HepG2 (cell line): ENCODE data around the gene ECPAS. TPM values are rescaled to one million over a fixed set of nuclear protein-coding genes. Genes with fewer than 3 reads are reported as not detected.

Source experiments
- AGO2 ChIP-seq: fragments of 200-400 bp; formaldehyde crosslinking; optimal IDR thresholded peaks from 2 replicates; pipeline ENCODE3; 2017; ENCODE audit warnings: mild to moderate bottlenecking, low read depth, low read length, moderate library complexity
- HOXA9 ChIP-seq: sonication (generic); formaldehyde crosslinking; IDR thresholded peaks from 2 replicates; pipeline ENCODE4 v1.8.1; 2022; ENCODE audit warnings: missing genetic modification reagents, mild to moderate bottlenecking, moderate library complexity, borderline replicate concordance
- MTA1 ChIP-seq: sonication (generic); formaldehyde crosslinking; IDR thresholded peaks from 2 replicates; pipeline ENCODE4 v1.4.0; 2020; ENCODE audit warnings: missing genetic modification reagents, mild to moderate bottlenecking, borderline replicate concordance
- RBM22 ChIP-seq: fragments of 200-400 bp; formaldehyde crosslinking; optimal IDR thresholded peaks from 2 replicates; pipeline ENCODE3; 2017; ENCODE audit warnings: mild to moderate bottlenecking, low read length, moderate library complexity
- RFXAP ChIP-seq: sonication (generic); formaldehyde crosslinking; IDR thresholded peaks from 2 replicates; pipeline ENCODE4 v1.4.0; 2020; ENCODE audit warnings: missing genetic modification reagents, borderline replicate concordance
- RORA ChIP-seq: sonication (generic); formaldehyde crosslinking; IDR thresholded peaks from 2 replicates; pipeline ENCODE4 v1.5.0; 2020; ENCODE audit warnings: mild to moderate bottlenecking, missing genetic modification reagents, moderate library complexity
- TBX2 ChIP-seq: sonication (generic); formaldehyde crosslinking; IDR thresholded peaks from 2 replicates; pipeline ENCODE4 v1.5.0; 2020; ENCODE audit warnings: missing genetic modification reagents, mild to moderate bottlenecking, borderline replicate concordance
- ZNF709 ChIP-seq: sonication (generic); formaldehyde crosslinking; IDR thresholded peaks from 2 replicates; pipeline ENCODE4 v1.5.0; 2020; ENCODE audit warnings: mild to moderate bottlenecking, missing genetic modification reagents
- ZSCAN9 ChIP-seq: IDR thresholded peaks from 2 replicates; pipeline ENCODE4 v1.6.1; 2016; ENCODE audit warnings: borderline replicate concordance
- polyA plus RNA-seq, 8 experiments: library from polyadenylated mRNA; depleted of rRNA in 3 of 8; stranded (reverse) in 7 of 8; unstranded in 1 of 8; fragments of >200 nt; fragmentation: Illumina TruSeq in 4 of 8; extraction: Trizol in 4 of 8; gene quantifications; 2 replicates each; pipeline versions ENCODE4 v1.2.1 to v1.2.3, GENCODE V29; 2011 to 2016; ENCODE audit warnings: low read depth in 4 of 8, missing spikeins in 1 of 8, mixed read lengths in 1 of 8; ENCODE audit not compliant: insufficient read depth in 1 of 8
- total RNA-seq, 5 experiments: library from RNA; depleted of rRNA; stranded (reverse); fragments of >200 nt; fragmentation: Illumina TruSeq; extraction: Trizol; gene quantifications; 2 replicates each; pipeline ENCODE4 v1.2.3, GENCODE V29; 2016; ENCODE audit warnings: low read depth in 1 of 5
- TF ChIP-seq, protein P1 (sequence below): IDR thresholded peaks from 2 replicates; pipeline ENCODE4 v1.6.1; 2016; ENCODE audit warnings: mild to moderate bottlenecking
- TF ChIP-seq, protein P2 (sequence below): sonication (generic); formaldehyde crosslinking; IDR thresholded peaks from 2 replicates; pipeline ENCODE4 v1.5.0; 2020; ENCODE audit warnings: missing genetic modification reagents, mild to moderate bottlenecking, borderline replicate concordance
- TF ChIP-seq, protein P3 (sequence below): sonication (generic); formaldehyde crosslinking; IDR thresholded peaks from 2 replicates; pipeline ENCODE4 v1.9.0; 2021; ENCODE audit warnings: mild to moderate bottlenecking, missing genetic modification reagents
- TF ChIP-seq, protein P4 (sequence below): sonication (generic); formaldehyde crosslinking; IDR thresholded peaks from 2 replicates; pipeline ENCODE4 v1.4.0; 2020; ENCODE audit warnings: mild to moderate bottlenecking, missing genetic modification reagents
- TF ChIP-seq, protein P5 (sequence below), 2 experiments: sonication (generic) in 1 of 2; formaldehyde crosslinking in 1 of 2; IDR thresholded peaks; 2 replicates each; pipeline versions ENCODE4 v1.5.1 to v1.6.1; 2011 to 2020; ENCODE audit warnings: borderline replicate concordance in 1 of 2, low read depth in 1 of 2, low read length in 1 of 2, mild to moderate bottlenecking in 1 of 2, missing genetic modification reagents in 1 of 2, moderate library complexity in 1 of 2

ECPAS gene
- total and polyA plus RNA-seq, 2 of the 13 experiments (the other 11 are each of a cell fraction or from before 2014, with no cell fraction given) = 35.3 to 58.0 TPM

DNA sequence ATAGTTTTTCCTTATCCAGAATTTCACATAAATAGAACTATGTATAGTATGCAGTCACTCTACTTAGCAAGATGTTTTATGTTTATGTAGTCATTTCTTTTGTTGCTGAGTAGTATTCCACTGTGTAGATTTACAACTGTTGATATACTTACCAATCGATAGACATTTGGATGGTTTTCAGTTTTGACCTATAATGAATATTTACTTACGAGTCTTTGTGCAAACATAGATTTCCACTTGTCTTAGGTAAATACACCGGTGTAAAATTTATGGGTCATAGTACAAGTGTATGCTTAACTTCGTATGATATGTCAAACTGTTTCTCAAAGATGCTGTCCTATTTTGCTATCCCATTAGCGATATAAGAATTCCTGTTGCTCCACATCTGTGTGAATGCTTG lies 134.4 kb downstream of the ECPAS start (continued):
- TF ChIP-seq, protein P1, sequence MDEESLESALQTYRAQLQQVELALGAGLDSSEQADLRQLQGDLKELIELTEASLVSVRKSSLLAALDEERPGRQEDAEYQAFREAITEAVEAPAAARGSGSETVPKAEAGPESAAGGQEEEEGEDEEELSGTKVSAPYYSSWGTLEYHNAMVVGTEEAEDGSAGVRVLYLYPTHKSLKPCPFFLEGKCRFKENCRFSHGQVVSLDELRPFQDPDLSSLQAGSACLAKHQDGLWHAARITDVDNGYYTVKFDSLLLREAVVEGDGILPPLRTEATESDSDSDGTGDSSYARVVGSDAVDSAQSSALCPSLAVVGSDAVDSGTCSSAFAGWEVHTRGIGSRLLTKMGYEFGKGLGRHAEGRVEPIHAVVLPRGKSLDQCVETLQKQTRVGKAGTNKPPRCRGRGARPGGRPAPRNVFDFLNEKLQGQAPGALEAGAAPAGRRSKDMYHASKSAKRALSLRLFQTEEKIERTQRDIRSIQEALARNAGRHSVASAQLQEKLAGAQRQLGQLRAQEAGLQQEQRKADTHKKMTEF (CRISPR knock-in tag) = peak; percentile 71
- TF ChIP-seq RORA (CRISPR knock-in tag) = no peak
- TF ChIP-seq, protein P2, sequence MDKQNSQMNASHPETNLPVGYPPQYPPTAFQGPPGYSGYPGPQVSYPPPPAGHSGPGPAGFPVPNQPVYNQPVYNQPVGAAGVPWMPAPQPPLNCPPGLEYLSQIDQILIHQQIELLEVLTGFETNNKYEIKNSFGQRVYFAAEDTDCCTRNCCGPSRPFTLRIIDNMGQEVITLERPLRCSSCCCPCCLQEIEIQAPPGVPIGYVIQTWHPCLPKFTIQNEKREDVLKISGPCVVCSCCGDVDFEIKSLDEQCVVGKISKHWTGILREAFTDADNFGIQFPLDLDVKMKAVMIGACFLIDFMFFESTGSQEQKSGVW (CRISPR knock-in tag) = no peak
- no peak for TF ChIP-seq RBM22
- TF ChIP-seq RFXAP = no peak
- no peak for TF ChIP-seq AGO2
- TF ChIP-seq, protein P3, sequence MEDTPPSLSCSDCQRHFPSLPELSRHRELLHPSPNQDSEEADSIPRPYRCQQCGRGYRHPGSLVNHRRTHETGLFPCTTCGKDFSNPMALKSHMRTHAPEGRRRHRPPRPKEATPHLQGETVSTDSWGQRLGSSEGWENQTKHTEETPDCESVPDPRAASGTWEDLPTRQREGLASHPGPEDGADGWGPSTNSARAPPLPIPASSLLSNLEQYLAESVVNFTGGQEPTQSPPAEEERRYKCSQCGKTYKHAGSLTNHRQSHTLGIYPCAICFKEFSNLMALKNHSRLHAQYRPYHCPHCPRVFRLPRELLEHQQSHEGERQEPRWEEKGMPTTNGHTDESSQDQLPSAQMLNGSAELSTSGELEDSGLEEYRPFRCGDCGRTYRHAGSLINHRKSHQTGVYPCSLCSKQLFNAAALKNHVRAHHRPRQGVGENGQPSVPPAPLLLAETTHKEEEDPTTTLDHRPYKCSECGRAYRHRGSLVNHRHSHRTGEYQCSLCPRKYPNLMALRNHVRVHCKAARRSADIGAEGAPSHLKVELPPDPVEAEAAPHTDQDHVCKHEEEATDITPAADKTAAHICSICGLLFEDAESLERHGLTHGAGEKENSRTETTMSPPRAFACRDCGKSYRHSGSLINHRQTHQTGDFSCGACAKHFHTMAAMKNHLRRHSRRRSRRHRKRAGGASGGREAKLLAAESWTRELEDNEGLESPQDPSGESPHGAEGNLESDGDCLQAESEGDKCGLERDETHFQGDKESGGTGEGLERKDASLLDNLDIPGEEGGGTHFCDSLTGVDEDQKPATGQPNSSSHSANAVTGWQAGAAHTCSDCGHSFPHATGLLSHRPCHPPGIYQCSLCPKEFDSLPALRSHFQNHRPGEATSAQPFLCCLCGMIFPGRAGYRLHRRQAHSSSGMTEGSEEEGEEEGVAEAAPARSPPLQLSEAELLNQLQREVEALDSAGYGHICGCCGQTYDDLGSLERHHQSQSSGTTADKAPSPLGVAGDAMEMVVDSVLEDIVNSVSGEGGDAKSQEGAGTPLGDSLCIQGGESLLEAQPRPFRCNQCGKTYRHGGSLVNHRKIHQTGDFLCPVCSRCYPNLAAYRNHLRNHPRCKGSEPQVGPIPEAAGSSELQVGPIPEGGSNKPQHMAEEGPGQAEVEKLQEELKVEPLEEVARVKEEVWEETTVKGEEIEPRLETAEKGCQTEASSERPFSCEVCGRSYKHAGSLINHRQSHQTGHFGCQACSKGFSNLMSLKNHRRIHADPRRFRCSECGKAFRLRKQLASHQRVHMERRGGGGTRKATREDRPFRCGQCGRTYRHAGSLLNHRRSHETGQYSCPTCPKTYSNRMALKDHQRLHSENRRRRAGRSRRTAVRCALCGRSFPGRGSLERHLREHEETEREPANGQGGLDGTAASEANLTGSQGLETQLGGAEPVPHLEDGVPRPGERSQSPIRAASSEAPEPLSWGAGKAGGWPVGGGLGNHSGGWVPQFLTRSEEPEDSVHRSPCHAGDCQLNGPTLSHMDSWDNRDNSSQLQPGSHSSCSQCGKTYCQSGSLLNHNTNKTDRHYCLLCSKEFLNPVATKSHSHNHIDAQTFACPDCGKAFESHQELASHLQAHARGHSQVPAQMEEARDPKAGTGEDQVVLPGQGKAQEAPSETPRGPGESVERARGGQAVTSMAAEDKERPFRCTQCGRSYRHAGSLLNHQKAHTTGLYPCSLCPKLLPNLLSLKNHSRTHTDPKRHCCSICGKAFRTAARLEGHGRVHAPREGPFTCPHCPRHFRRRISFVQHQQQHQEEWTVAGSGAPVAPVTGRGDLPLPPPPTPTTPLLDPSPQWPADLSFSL (CRISPR knock-in tag) = no peak
- no peak for TF ChIP-seq MTA1 (CRISPR knock-in tag)
- 0 out of 2 replicates have a peak, but pooled peaks have one; percentile 36 for TF ChIP-seq ZSCAN9 (CRISPR knock-in tag)
- TF ChIP-seq HOXA9 (CRISPR knock-in tag) = no peak
- no peak for TF ChIP-seq ZNF709
- TF ChIP-seq TBX2 (CRISPR knock-in tag) = no peak
- TF ChIP-seq, protein P4, sequence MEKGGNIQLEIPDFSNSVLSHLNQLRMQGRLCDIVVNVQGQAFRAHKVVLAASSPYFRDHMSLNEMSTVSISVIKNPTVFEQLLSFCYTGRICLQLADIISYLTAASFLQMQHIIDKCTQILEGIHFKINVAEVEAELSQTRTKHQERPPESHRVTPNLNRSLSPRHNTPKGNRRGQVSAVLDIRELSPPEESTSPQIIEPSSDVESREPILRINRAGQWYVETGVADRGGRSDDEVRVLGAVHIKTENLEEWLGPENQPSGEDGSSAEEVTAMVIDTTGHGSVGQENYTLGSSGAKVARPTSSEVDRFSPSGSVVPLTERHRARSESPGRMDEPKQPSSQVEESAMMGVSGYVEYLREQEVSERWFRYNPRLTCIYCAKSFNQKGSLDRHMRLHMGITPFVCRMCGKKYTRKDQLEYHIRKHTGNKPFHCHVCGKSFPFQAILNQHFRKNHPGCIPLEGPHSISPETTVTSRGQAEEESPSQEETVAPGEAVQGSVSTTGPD = no peak
- TF ChIP-seq, protein P5, sequence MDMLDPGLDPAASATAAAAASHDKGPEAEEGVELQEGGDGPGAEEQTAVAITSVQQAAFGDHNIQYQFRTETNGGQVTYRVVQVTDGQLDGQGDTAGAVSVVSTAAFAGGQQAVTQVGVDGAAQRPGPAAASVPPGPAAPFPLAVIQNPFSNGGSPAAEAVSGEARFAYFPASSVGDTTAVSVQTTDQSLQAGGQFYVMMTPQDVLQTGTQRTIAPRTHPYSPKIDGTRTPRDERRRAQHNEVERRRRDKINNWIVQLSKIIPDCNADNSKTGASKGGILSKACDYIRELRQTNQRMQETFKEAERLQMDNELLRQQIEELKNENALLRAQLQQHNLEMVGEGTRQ (IDR thresholded peaks at IDR 0.05; ENCODE audit: low read depth, low read length) = no peak
- TF ChIP-seq, protein P5 (CRISPR knock-in tag; IDR thresholded peaks at IDR 0.05; ENCODE audit: borderline replicate concordance) = no peak
